CD8-positive, alpha-beta memory T cell (primary cell): Measurements from ENCODE around the gene FYN. TPM values are rescaled to one million over a fixed set of nuclear protein-coding genes. Genes with fewer than 3 reads are reported as not detected.

Experiments used
- CTCF ChIA-PET: fragments of 350-600 bp; sonication (Branson Sonifier 250); formaldehyde crosslinking; loops from one replicate; lab custom pipeline; 2021; ENCODE audit warnings: antibody characterized with exemption; lab: Charles Lee
- POLR2A ChIA-PET: fragments of 350-600 bp; sonication (Branson Sonifier 250); formaldehyde crosslinking; loops from one replicate; lab custom pipeline; 2021; ENCODE audit warnings: antibody characterized with exemption; lab: Charles Lee
- DNase-seq, 5 donors: peaks; one replicate each; pipeline versions ENCODE4 v3.0.0 to v3.0.0-alpha.2; 2020 to 2022; ENCODE audit warnings: mixed read lengths in 1 of 5
- H3K27ac ChIP-seq: one replicate; pipeline ENCODE4 v1.7.0; 2013; ENCODE audit warnings: low read depth, mild to moderate bottlenecking, low read length, moderate library complexity
- H3K27me3 ChIP-seq: 2 replicates; pipeline ENCODE4 v1.7.0; 2013; ENCODE audit warnings: low read length, mild to moderate bottlenecking; ENCODE audit not compliant: insufficient read depth, poor library complexity, severe bottlenecking
- H3K36me3 ChIP-seq: 2 replicates; pipeline ENCODE4 v1.7.0; 2013; ENCODE audit warnings: mild to moderate bottlenecking, low read length, moderate library complexity; ENCODE audit not compliant: insufficient read depth
- H3K4me1 ChIP-seq: 2 replicates; pipeline ENCODE4 v1.7.0; 2013; ENCODE audit warnings: mild to moderate bottlenecking, low read length, moderate library complexity; ENCODE audit not compliant: insufficient read depth
- H3K4me3 ChIP-seq: 2 replicates; pipeline ENCODE4 v1.7.0; 2013; ENCODE audit warnings: mild to moderate bottlenecking, low read length
- H3K9me3 ChIP-seq: 2 replicates; pipeline ENCODE4 v1.7.0; 2013; ENCODE audit warnings: mild to moderate bottlenecking, low read length
- H3K27ac Mint-ChIP-seq, 8 donors: one replicate each; pipeline ENCODE4 v1.8.0; 2020 to 2021; ENCODE audit warnings: mixed read lengths in 8 of 8, mild to moderate bottlenecking in 6 of 8, inconsistent platforms in 3 of 8, moderate library complexity in 3 of 8
- H3K27me3 Mint-ChIP-seq, 2 donors: one replicate each; pipeline ENCODE4 v1.8.0; 2020 to 2021; ENCODE audit warnings: mixed read lengths in 2 of 2, mild to moderate bottlenecking in 1 of 2, moderate library complexity in 1 of 2
- H3K36me3 Mint-ChIP-seq, 3 donors: one replicate each; pipeline ENCODE4 v1.8.0; 2020 to 2021; ENCODE audit warnings: mixed read lengths in 3 of 3, inconsistent platforms in 1 of 3, mild to moderate bottlenecking in 1 of 3
- H3K4me1 Mint-ChIP-seq, 3 donors: one replicate each; pipeline ENCODE4 v1.8.0; 2020 to 2021; ENCODE audit warnings: mixed read lengths in 3 of 3, inconsistent platforms in 1 of 3, mild to moderate bottlenecking in 1 of 3
- H3K4me3 Mint-ChIP-seq, 7 donors: one replicate each; pipeline ENCODE4 v1.8.0; 2020 to 2021; ENCODE audit warnings: mixed read lengths in 7 of 7, mild to moderate bottlenecking in 6 of 7, moderate library complexity in 4 of 7, inconsistent platforms in 2 of 7
- H3K9me3 Mint-ChIP-seq, 5 donors: one replicate each; pipeline ENCODE4 v1.8.0; 2020 to 2022; ENCODE audit warnings: mixed read lengths in 5 of 5, mild to moderate bottlenecking in 3 of 5, moderate library complexity in 2 of 5, inconsistent platforms in 1 of 5
- polyA plus RNA-seq: library from polyadenylated mRNA; unstranded; fragments of 300-500 nt; fragmentation: Illumina TruSeq; gene quantifications from one replicate; pipeline ENCODE4 v1.2.3, GENCODE V29; 2021
- total RNA-seq, 2 experiments: library from RNA; stranded (reverse); gene quantifications; one replicate each; pipeline ENCODE4 v1.2.3, GENCODE V29; 2021

FYN gene
- total and polyA plus RNA-seq, 3 experiments from 2014 or later, result 481 to 611 (median 491) TPM

DNA sequence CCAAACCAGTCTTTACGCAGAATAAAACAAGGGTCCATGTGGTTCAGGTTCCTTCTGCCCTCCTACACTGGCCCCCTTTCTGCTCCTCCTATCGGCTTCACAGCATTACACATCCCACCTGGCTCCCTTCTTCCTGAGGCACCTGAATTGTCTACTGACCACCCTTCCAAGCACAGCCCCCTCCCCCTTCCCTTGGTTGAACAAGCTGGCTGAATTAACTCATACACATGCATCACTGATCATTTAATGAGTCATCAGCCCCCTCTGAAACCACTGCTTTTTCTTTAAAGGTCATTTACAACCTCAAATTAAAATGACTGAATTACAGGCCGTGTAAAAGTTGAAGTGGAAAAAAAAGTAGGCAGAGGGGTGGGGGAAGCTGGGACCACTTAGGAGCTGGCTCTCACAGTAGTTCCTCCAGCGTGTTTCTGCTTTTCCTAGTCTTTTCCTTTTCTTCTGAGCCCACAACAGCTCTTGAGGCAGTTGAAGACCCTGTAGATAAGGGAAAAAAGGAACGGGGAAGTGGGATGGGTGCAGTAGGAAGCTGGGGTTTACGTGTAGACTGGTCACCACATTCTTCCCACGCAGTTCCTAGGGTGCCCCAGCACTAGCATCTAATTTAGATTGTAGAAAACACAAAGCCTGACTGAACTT, 67.6 kb downstream of the FYN start:
- CTCF ChIA-PET, result interaction anchor here (0.9 to 3.7 kb wide), 16 partner anchors 9 to 191 kb away, joined by 3 to 11 read pairs (median 4); no protein-coding TSS in a partner anchor
- Mint-ChIP-seq H3K4me3 (peak overlapping the region; percentile 1 to 79 (median 66)), H3K9me3 (no peaks in the 10 kb centered on the region), H3K36me3 (peaks cover 0 to 51% (median 3%) of the 10 kb centered on the region in 3 donors), H3K27me3 (peaks cover 0 to 2% of the 10 kb centered on the region in 2 donors), H3K4me1 (peaks cover 87 to 99% (median 94%) of the 10 kb centered on the region in 3 donors), H3K27ac (peak overlapping the region; percentile 91 to 99 (median 96))
- Histone ChIP-seq H3K4me1 (peaks cover 79% of the 10 kb centered on the region), H3K27me3 (no peaks in the 10 kb centered on the region), H3K27ac (peak overlapping the region; percentile 49), H3K9me3 (no peaks in the 10 kb centered on the region), H3K4me3 (no peak overlapping the region), H3K36me3 (no peaks in the 10 kb centered on the region)
- DNase-seq, result peak in 1 of 5 donors; percentile 74
- POLR2A ChIA-PET, result interaction anchor here (0.7 to 1.9 kb wide), 7 partner anchors 11 to 68 kb away, joined by 3 to 7 read pairs (median 3); partner anchors contain the start of gene FYN

DNA sequence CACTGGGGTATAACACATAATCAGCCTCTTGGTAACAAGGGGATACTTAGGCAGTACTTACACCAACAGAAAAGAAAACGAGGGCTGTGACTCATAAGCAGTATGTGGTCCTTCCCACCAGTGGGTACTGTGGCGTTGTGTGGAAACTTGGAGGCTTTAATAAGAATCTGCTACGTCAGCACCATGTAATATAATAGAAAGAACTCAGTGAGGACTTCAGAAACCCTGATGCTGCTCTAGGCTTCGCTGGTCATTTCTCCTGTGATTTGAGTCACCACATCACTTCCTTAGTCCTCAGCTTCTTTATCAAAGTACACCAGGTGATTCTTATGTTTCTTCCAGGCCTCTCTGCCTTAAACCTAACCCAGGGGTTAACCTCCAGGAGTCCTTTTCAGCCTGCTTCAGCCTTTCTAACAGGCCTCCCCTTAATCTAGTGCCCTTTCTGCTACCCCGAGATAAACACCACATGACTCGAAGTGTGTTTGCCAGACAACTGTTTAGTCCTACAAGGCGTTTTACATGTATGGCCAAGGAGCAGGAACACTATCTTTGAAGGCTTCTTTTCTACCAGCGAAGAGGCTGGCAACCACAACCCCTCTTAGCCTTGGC, 68.5 kb downstream of the FYN start:
- no peak overlapping the region for H3K4me3 ChIP-seq
- H3K4me1 Mint-ChIP-seq, result peaks cover 85 to 99% (median 93%) of the 10 kb centered on the region in 3 donors
- H3K4me1 ChIP-seq, result peaks cover 70% of the 10 kb centered on the region
- H3K4me3 Mint-ChIP-seq, result peak overlapping the region; percentile 32 to 79 (median 66)
- peak overlapping the region; percentile 91 to 99 (median 96) for H3K27ac Mint-ChIP-seq
- H3K9me3 Mint-ChIP-seq, result no peaks in the 10 kb centered on the region
- no peaks in the 10 kb centered on the region for H3K27me3 ChIP-seq
- H3K27me3 Mint-ChIP-seq, result peaks cover 0 to 2% of the 10 kb centered on the region in 2 donors
- H3K36me3 ChIP-seq, result no peaks in the 10 kb centered on the region
- POLR2A ChIA-PET, result interaction anchor here (0.9 to 1.9 kb wide), 7 partner anchors 9 to 168 kb away, joined by 3 to 7 read pairs (median 3); partner anchors contain the start of gene FYN
- H3K36me3 Mint-ChIP-seq, result peaks cover 3 to 54% (median 3%) of the 10 kb centered on the region in 3 donors
- peak overlapping the region; percentile 49 for H3K27ac ChIP-seq
- CTCF ChIA-PET, result interaction anchor here (1.1 to 3.7 kb wide), 13 partner anchors 14 to 240 kb away, joined by 3 to 11 read pairs (median 5); no protein-coding TSS in a partner anchor
- no peaks in the 10 kb centered on the region for H3K9me3 ChIP-seq
- DNase-seq, result peak; percentile 59 to 88 (median 63)

DNA sequence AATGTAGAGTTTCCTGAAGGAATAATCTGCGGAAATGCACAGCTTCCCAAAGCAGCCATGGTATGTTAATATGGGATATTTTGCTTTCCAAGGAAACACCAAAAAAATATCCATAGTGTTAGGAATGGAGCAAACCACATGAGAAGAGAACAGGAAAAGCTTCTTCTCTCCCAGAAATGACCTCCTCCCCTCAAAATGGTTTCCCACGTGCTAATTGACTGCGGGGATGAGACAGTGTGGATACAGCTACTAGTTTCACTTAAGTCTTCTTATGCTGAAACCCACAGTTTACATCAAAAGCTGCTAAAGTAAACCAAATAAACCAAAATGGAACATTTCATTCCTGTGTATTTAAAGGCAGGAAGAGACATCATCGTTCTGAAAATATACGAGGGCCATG, 69.4 kb downstream of the FYN start:
- peak overlapping the region; percentile 83 to 99 (median 96) for H3K27ac Mint-ChIP-seq
- H3K9me3 Mint-ChIP-seq, result no peaks in the 10 kb centered on the region
- no peaks in the 10 kb centered on the region for H3K27me3 ChIP-seq
- ChIA-PET POLR2A (interaction anchor here (0.5 to 1.5 kb wide), 7 partner anchors 10 to 321 kb away, joined by 3 to 7 read pairs (median 4); partner anchors contain the start of genes FYN and REV3L), CTCF (interaction anchor here (0.8 to 3.7 kb wide), 12 partner anchors 10 to 241 kb away, joined by 3 to 11 read pairs (median 6); no protein-coding TSS in a partner anchor)
- DNase-seq, result peak in 1 of 5 donors; percentile 46
- H3K4me1 ChIP-seq, result peaks cover 67% of the 10 kb centered on the region
- peaks cover 0 to 2% of the 10 kb centered on the region in 2 donors for H3K27me3 Mint-ChIP-seq
- peak overlapping the region; percentile 42 for H3K4me3 ChIP-seq
- peaks cover 86 to 100% (median 94%) of the 10 kb centered on the region in 3 donors for H3K4me1 Mint-ChIP-seq
- peak overlapping the region; percentile 21 for H3K27ac ChIP-seq
- H3K36me3 ChIP-seq, result no peaks in the 10 kb centered on the region
- peaks cover 3 to 57% (median 3%) of the 10 kb centered on the region in 3 donors for H3K36me3 Mint-ChIP-seq
- H3K4me3 Mint-ChIP-seq, result peak overlapping the region; percentile 16 to 79 (median 66)
- no peaks in the 10 kb centered on the region for H3K9me3 ChIP-seq

DNA sequence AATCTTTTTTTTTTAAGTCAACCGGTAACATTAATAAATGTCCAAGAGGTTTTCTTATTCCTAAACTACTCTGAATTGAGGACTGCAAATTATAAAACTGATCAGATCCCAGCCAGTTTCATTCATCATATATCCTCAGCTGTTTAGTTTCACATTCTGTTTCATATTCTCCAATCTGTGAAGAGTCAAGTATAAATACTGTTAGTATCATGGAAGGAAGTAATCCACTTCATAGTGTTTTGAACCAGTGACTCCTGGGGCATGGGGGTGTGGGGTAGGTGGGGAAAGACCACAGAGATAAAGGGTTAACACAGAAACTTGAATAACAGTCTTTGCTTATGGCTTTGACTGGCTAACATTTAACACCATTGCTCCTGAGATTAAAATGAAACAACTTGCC, 69.9 kb downstream of the FYN start:
- Mint-ChIP-seq H3K9me3 (no peaks in the 10 kb centered on the region), H3K27me3 (peaks cover 0 to 2% of the 10 kb centered on the region in 2 donors), H3K36me3 (peaks cover 3 to 56% (median 3%) of the 10 kb centered on the region in 3 donors), H3K27ac (peak overlapping the region; percentile 83 to 99 (median 96)), H3K4me3 (peak overlapping the region; percentile 16 to 79 (median 66)), H3K4me1 (peaks cover 86 to 100% (median 94%) of the 10 kb centered on the region in 3 donors)
- H3K27ac ChIP-seq, result peak overlapping the region; percentile 21
- H3K36me3 ChIP-seq, result no peaks in the 10 kb centered on the region
- POLR2A ChIA-PET, result interaction anchor here (0.7 to 1.5 kb wide), 5 partner anchors 10 to 320 kb away, joined by 4 to 7 read pairs (median 5); partner anchors contain the start of genes FYN and REV3L
- peaks cover 66% of the 10 kb centered on the region for H3K4me1 ChIP-seq
- CTCF ChIA-PET, result interaction anchor here (0.7 to 3.7 kb wide), 11 partner anchors 9 to 534 kb away, joined by 3 to 11 read pairs (median 5); no protein-coding TSS in a partner anchor
- H3K4me3 ChIP-seq, result peak overlapping the region; percentile 42
- no peaks in the 10 kb centered on the region for H3K27me3 ChIP-seq
- no peak for DNase-seq
- no peaks in the 10 kb centered on the region for H3K9me3 ChIP-seq

DNA sequence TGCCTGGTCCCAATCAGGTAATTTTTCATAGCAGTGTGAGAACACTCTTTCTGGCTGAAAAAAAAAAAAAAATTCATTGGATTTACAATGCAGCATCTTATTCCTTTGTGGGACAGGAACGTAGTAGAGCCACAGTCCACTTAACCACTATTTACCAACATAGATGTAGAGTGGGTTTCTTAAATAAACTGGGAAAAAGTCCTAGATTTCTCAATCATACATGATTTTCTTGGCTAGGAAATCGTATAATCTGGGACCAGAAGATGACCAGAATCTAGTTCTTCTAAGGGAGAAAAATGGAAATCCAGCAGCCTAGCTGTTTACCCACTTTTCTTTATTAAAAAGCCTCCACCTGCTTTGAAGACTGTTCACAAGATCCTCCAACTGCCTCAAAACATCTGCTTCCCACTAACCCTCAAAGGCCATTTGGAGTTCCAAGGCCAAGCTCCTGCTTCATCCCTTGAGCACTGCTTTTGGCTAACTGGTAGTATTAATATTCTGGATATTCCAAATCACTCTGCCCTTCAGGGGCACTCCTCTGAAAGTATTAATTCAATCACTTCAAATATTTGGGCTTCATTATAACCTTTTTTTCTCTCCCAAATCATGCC, 70.4 kb downstream of the FYN start:
- Mint-ChIP-seq H3K4me1 (peaks cover 83 to 98% (median 92%) of the 10 kb centered on the region in 3 donors), H3K36me3 (peaks cover 3 to 56% (median 3%) of the 10 kb centered on the region in 3 donors), H3K9me3 (no peaks in the 10 kb centered on the region), H3K4me3 (peak overlapping the region; percentile 16 to 79 (median 66)), H3K27me3 (peaks cover 0 to 2% of the 10 kb centered on the region in 2 donors), H3K27ac (peak overlapping the region; percentile 83 to 99 (median 96))
- DNase-seq, result no peak
- Histone ChIP-seq H3K27ac (no peak overlapping the region), H3K4me1 (peaks cover 64% of the 10 kb centered on the region), H3K27me3 (no peaks in the 10 kb centered on the region), H3K36me3 (no peaks in the 10 kb centered on the region), H3K4me3 (no peak overlapping the region), H3K9me3 (no peaks in the 10 kb centered on the region)
- POLR2A ChIA-PET, result interaction anchor here (0.7 to 1.5 kb wide), 3 partner anchors 9 to 241 kb away, joined by 5 to 7 read pairs (median 5); no protein-coding TSS in a partner anchor
- CTCF ChIA-PET, result interaction anchor here (0.7 to 2.4 kb wide), 6 partner anchors 9 to 533 kb away, joined by 3 to 10 read pairs (median 5); no protein-coding TSS in a partner anchor

DNA sequence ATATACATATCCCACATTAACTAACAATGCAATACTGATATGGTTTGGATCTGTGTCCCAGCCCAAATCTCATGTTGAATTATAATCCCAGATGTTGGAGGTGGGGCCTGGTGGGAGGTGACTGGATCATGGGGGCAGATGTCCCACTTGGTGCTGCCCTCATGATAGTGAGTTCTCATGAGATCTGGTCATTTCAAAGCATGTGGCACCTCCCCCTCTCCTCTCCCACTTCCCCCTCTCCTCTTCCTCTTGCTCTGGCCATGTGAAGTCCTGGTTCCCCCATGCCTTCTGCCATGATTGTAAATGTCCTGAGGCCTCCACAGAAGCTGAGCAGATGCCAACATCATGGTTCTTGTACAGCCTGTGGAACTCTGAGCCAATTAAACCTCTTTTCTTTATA, 71.2 kb downstream of the FYN start:
- Mint-ChIP-seq H3K4me1 (peaks cover 77 to 92% (median 85%) of the 10 kb centered on the region in 3 donors), H3K4me3 (peak overlapping the region in 1 of 7 donors; percentile 41), H3K27ac (peak overlapping the region; percentile 23 to 96 (median 64)), H3K27me3 (peaks cover 0 to 2% of the 10 kb centered on the region in 2 donors), H3K36me3 (peaks cover 3 to 52% (median 3%) of the 10 kb centered on the region in 3 donors), H3K9me3 (no peaks in the 10 kb centered on the region)
- H3K9me3 ChIP-seq, result no peaks in the 10 kb centered on the region
- no peaks in the 10 kb centered on the region for H3K27me3 ChIP-seq
- no peaks in the 10 kb centered on the region for H3K36me3 ChIP-seq
- H3K4me1 ChIP-seq, result peaks cover 59% of the 10 kb centered on the region
- ChIA-PET POLR2A (no interaction called here), CTCF (interaction anchor here (1.1 kb wide), 1 partner anchor 40 kb away, joined by 3 read pairs; no protein-coding TSS in a partner anchor)
- H3K4me3 ChIP-seq, result no peak overlapping the region
- DNase-seq, result no peak
- no peak overlapping the region for H3K27ac ChIP-seq

DNA sequence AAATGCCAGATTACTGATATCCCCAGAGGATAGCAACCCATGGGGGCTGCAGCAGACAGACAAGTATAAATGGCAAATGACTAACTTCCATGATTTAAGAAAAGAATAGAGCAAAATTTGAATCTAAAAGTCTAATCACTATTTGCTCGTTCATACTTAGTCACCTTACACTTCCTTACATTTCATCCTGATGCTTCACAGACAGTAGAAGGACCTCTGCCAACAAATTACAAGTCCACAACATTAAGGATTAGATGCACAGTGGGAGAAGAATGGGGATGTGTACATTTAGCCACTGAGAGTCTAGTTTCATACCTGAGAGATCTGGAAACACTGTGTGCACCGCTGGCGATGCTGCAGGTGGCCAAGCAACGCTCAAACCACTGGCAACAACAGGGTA, 72.4 kb downstream of the FYN start:
- Histone ChIP-seq H3K36me3 (no peaks in the 10 kb centered on the region), H3K27me3 (no peaks in the 10 kb centered on the region), H3K4me3 (no peak overlapping the region), H3K4me1 (peaks cover 56% of the 10 kb centered on the region), H3K27ac (no peak overlapping the region), H3K9me3 (no peaks in the 10 kb centered on the region)
- H3K4me3 Mint-ChIP-seq, result no peak overlapping the region
- peak overlapping the region in 7 of 8 donors; percentile 23 to 74 (median 44) for H3K27ac Mint-ChIP-seq
- H3K4me1 Mint-ChIP-seq, result peaks cover 73 to 92% (median 76%) of the 10 kb centered on the region in 3 donors
- CTCF ChIA-PET, result interaction anchor here (1.2 to 2.5 kb wide), 3 partner anchors 17 to 75 kb away, joined by 4 to 10 read pairs (median 8); no protein-coding TSS in a partner anchor
- no peaks in the 10 kb centered on the region for H3K9me3 Mint-ChIP-seq
- no peak for DNase-seq
- POLR2A ChIA-PET, result no interaction called here
- H3K36me3 Mint-ChIP-seq, result peaks cover 3 to 51% (median 3%) of the 10 kb centered on the region in 3 donors
- H3K27me3 Mint-ChIP-seq, result peaks cover 0 to 2% of the 10 kb centered on the region in 2 donors
